GM12891 (cell line): Measurements from ENCODE around the gene ETFB.

Experiments used
- POLR2A ChIP-seq: IDR thresholded peaks from 2 replicates; pipeline ENCODE4 v1.6.1; 2011; ENCODE audit warnings: low read depth, low read length, control low read depth
- POLR2AphosphoS5 ChIP-seq: IDR thresholded peaks from 2 replicates; pipeline ENCODE4 v1.6.1; 2011; ENCODE audit warnings: low read depth, low read length, control low read depth
- POU2F2 ChIP-seq: IDR thresholded peaks from 2 replicates; pipeline ENCODE4 v1.6.1; 2011; ENCODE audit warnings: low read depth, mild to moderate bottlenecking, control low read depth, low read length, moderate library complexity
- SPI1 ChIP-seq: IDR thresholded peaks from 2 replicates; pipeline ENCODE4 v1.6.1; 2011; ENCODE audit warnings: low read depth, low read length, control low read depth
- TAF1 ChIP-seq: IDR thresholded peaks from 2 replicates; pipeline ENCODE4 v1.6.1; 2011; ENCODE audit warnings: low read depth, low read length, control low read depth

DNA sequence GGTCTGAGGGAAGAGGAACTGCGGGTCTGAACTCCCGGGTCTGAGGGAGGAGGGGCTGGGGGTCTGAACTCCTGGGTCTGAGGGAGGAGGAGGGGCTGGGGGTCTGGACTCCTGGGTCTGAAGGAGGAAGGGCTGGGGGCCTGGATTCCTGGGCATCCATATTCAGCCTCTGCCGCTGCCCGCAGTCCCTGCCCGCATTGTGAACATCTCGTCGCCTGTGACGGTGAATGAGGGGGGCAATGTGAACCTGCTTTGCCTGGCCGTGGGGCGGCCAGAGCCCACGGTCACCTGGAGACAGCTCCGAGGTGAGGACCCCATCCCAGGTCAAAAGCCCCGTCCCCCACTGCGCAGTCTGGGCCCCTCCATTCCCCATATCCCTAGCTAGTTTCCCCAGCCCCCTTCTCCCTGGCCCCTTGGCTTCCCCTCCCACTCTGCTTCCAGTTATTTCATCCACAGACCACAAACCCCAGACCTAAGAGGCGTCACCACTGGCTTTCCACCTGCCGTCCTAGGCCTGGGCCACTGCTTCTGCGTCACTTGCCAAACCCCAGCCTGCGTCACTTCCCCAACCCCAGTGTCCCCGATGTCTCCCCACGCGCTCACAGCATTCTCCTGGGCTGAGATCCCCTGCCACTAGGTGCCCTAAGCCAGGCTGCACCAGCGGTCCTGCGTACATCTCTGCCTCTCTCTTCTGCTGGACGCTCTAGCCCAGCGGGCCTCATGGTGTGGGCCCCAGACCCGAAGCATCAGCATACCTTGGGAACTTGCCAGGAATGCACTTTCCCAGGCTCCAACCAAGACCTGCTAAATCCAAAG is 40.8 kb downstream of the ETFB start:
- TF ChIP-seq TAF1: no peak
- no peak for TF ChIP-seq POLR2A
- no peak for TF ChIP-seq POLR2AphosphoS5
- no peak for TF ChIP-seq SPI1
- no peak for TF ChIP-seq POU2F2
